ENCODE measurements around the gene LCN12.

LCN12 gene

GRCh38 chr9:136947028-136947891 lies 4.8 kb upstream of the LCN12 start:
- no peak overlapping the region for H3K4me3 ChIP-seq
- peak overlapping the region in 1 of 2 donors; percentile 51 for H3K27ac ChIP-seq
- no peak for DNase-seq (ENCODE audit: low spot score)
- TF ChIP-seq, protein P1, sequence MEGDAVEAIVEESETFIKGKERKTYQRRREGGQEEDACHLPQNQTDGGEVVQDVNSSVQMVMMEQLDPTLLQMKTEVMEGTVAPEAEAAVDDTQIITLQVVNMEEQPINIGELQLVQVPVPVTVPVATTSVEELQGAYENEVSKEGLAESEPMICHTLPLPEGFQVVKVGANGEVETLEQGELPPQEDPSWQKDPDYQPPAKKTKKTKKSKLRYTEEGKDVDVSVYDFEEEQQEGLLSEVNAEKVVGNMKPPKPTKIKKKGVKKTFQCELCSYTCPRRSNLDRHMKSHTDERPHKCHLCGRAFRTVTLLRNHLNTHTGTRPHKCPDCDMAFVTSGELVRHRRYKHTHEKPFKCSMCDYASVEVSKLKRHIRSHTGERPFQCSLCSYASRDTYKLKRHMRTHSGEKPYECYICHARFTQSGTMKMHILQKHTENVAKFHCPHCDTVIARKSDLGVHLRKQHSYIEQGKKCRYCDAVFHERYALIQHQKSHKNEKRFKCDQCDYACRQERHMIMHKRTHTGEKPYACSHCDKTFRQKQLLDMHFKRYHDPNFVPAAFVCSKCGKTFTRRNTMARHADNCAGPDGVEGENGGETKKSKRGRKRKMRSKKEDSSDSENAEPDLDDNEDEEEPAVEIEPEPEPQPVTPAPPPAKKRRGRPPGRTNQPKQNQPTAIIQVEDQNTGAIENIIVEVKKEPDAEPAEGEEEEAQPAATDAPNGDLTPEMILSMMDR (IDR thresholded peaks at IDR 0.05), result no peak

- Histone ChIP-seq H3K27ac (peak overlapping the region in 1 of 2 donors; percentile 4), H3K4me3 (no peak overlapping the region)
- DNase-seq (ENCODE audit: low spot score), result no peak
- TF ChIP-seq, protein P1 (IDR thresholded peaks at IDR 0.05), result no peak
Measured at GRCh38 chr9:136947955-136948510, 4.0 kb upstream of the LCN12 start.

DNA sequence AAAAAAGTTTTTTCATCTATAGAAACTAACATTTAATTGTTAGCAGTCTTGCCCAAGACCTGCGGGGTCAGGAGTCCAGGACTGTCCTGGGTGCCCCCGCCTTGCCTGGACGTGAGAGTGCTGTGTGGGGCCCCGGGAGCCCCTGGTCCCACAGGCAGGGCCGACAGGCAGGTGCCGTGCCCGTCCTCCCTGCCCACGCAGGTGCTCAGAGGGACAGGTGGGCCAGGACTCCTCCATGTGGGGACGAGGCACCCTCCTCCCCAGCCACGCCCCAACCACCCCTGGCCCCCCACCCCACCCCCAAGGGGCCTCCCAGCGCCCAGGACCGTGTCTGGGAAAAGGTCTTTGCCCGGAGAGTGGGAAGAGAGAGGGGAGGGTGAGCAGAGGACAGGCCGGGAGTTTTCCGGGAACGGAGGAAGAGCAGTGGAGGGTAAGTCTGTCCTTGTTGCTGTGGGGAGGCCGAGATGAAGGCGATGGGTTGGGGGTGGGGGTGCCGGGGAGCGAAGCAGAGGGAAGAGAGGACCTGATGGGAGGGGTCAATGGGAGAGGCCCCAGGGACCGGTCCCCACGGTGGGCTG lies 2.7 kb upstream of the LCN12 start:
- Histone ChIP-seq H3K27ac (peak overlapping the region; percentile 80 to 92), H3K4me3 (peak overlapping the region; percentile 94)
- TF ChIP-seq, protein P1 (IDR thresholded peaks at IDR 0.05), result no peak
- no peak for DNase-seq (ENCODE audit: low spot score)

DNA sequence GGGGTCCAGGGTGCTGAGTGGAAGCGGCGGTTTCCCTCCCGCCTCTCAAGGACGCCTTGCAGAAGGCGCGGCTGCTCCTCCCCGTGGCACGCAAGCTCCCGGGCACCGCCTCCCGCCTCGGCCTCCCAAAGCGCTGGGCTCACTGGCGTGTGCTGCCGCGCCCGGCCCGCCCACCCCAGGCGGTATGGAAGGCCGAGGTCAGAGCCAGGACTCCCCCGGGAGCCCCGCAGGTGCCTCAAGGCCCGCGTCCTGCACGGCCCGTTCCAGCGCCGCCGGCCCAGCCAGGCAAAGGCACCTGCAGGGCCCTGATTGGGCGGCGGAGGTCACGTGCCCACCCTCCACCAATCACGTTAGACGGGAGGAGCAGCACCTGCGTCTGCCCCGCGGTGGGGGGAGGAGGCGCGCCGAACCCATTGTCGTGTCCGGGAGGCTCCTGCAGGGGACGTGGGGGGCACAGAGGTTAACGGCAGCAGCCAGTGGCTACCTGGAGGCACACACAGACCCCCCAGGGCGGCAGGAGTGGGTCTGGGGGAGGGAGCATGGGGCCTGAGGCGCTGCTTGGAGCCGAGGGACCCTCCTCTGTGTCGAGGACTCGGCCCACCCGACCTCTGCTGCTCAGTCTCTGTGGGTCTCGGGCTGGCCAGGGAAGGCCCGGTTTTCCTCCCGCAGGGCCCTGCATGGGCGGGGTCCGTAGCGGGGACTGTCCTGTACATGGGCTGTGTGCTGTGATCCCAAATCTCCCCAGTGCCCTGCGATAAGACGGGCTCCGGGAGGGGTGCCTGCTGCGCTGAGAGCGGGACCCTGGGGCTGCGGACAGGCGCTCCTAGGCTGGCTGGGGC lies 2.0 kb upstream of the LCN12 start:
- H3K4me3 ChIP-seq, result peak overlapping the region; percentile 94
- TF ChIP-seq, protein P1 (IDR thresholded peaks at IDR 0.05), result no peak
- peak; percentile 93 for DNase-seq (ENCODE audit: low spot score)
- peak overlapping the region; percentile 80 to 92 for H3K27ac ChIP-seq

GRCh38 chr9:136950656-136951276 lies 1.3 kb upstream of the LCN12 start:
- H3K27ac ChIP-seq, result peak overlapping the region; percentile 80 to 92
- peak overlapping the region; percentile 94 for H3K4me3 ChIP-seq
- DNase-seq (ENCODE audit: low spot score), result no peak
- TF ChIP-seq, protein P1 (IDR thresholded peaks at IDR 0.05), result no peak

- TF ChIP-seq, protein P1 (IDR thresholded peaks at IDR 0.05), result no peak
- DNase-seq (ENCODE audit: low spot score), result no peak
- H3K4me3 ChIP-seq, result no peak overlapping the region
- no peak overlapping the region for H3K27ac ChIP-seq
Measured at GRCh38 chr9:136952321-136952850, 313 bp downstream of the LCN12 start.
